ENCODE results near the gene SPP2. TPM values are rescaled to one million over a fixed set of nuclear protein-coding genes. Genes with fewer than 3 reads are reported as not detected.

SPP2 gene, protein sequence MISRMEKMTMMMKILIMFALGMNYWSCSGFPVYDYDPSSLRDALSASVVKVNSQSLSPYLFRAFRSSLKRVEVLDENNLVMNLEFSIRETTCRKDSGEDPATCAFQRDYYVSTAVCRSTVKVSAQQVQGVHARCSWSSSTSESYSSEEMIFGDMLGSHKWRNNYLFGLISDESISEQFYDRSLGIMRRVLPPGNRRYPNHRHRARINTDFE
- total RNA-seq: not detected in 2 replicates

DNA sequence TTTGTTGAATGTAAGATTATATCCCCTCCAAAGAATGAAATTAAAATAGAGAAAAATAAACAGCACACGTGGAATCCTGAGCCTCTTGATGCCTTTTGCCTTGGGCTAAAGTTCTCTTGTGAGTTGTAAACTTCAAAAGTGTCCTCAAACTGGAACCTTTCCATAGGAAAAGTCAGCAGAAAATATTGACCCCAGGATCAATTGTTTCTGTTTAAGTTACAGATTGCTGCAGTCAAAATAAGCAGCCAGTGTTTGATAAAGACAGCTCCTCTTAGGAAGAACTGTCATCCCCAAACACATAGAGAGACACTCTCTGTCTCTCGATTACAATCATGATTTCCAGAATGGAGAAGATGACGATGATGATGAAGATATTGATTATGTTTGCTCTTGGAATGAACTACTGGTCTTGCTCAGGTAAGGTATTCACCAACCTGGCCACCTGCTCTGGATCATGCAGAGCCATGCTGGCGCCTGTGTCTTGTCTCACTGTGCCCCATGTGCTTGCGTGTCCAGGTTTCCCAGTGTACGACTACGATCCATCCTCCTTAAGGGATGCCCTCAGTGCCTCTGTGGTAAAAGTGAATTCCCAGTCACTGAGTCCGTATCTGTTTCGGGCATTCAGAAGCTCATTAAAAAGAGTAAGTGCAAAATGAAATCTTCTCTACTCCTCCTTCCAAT lies at the start of gene SPP2:
SPP2 (plus strand) TSS at position 248 of the 681 bp plus-strand sequence; CDS start at position 333, 85 bp downstream.

Other genes with a start within 250 kb of the SPP2 start
- gene HJURP, start 196.2 kb upstream of the SPP2 start, total RNA-seq: 11.0 and 17.2 TPM in 2 replicates
- gene TRPM8, start 133.3 kb upstream of the SPP2 start, total RNA-seq: not detected in 2 replicates